ENCODE results near the gene SIGLEC8.
"Not testable (repeated sequence)": the region's sequence is repeated elsewhere in the genome, so short reads cannot be mapped to it uniquely, and the experiment has no call there.

Gene SIGLEC8

GRCh38 chr19:51458051-51458645 is at the start of gene SIGLEC8:
SIGLEC8 (minus strand) TSS chr19:51458454; CDS start chr19:51458387, 67 bp downstream.
- no peak for DNase-seq (ENCODE audit: low spot score)

- no peak for DNase-seq (ENCODE audit: low spot score)
These were observed 49.4 kb upstream of the SIGLEC8 start for GRCh38 chr19:51507640-51508058.

- DNase-seq (ENCODE audit: low spot score) = no peak
These were observed 48.9 kb upstream of the SIGLEC8 start for GRCh38 chr19:51507192-51507591.

- DNase-seq (ENCODE audit: low spot score) = no peak
These were observed 47.6 kb upstream of the SIGLEC8 start for GRCh38 chr19:51505904-51506303.

- DNase-seq (ENCODE audit: low spot score) = no peak
These were observed 45.6 kb upstream of the SIGLEC8 start for GRCh38 chr19:51503896-51504295.

- DNase-seq (ENCODE audit: low spot score) = no peak
These were observed 45.1 kb upstream of the SIGLEC8 start for GRCh38 chr19:51503286-51503817.

GRCh38 chr19:51501594-51502263 is 43.5 kb upstream of the SIGLEC8 start, which contains the start of gene SIGLEC12:
SIGLEC12 (minus strand) TSS chr19:51501800; CDS start chr19:51501733, 67 bp downstream.
- no peak for DNase-seq (ENCODE audit: low spot score)

GRCh38 chr19:51500931-51501330 is 42.7 kb upstream of the SIGLEC8 start:
- not testable (repeated sequence) for DNase-seq (ENCODE audit: low spot score)

GRCh38 chr19:51497666-51498065 is 39.4 kb upstream of the SIGLEC8 start:
- no peak for DNase-seq (ENCODE audit: low spot score)

- DNase-seq (ENCODE audit: low spot score) = no peak
These were observed 35.5 kb upstream of the SIGLEC8 start for GRCh38 chr19:51493776-51494175.

GRCh38 chr19:51491586-51491985 is 33.3 kb upstream of the SIGLEC8 start:
- DNase-seq (ENCODE audit: low spot score) = no peak

- no peak for DNase-seq (ENCODE audit: low spot score)
These were observed 32.4 kb upstream of the SIGLEC8 start for GRCh38 chr19:51490676-51491075.

GRCh38 chr19:51489113-51489512 is 30.9 kb upstream of the SIGLEC8 start:
- no peak for DNase-seq (ENCODE audit: low spot score)

- DNase-seq (ENCODE audit: low spot score) = no peak
These were observed 30.2 kb upstream of the SIGLEC8 start for GRCh38 chr19:51488491-51488890.

GRCh38 chr19:51485960-51486660 is 27.9 kb upstream of the SIGLEC8 start:
- DNase-seq (ENCODE audit: low spot score) = no peak

GRCh38 chr19:51480590-51480989 is 22.3 kb upstream of the SIGLEC8 start:
- no peak for DNase-seq (ENCODE audit: low spot score)

GRCh38 chr19:51479531-51480331 is 21.5 kb upstream of the SIGLEC8 start:
- no peak for DNase-seq (ENCODE audit: low spot score)

GRCh38 chr19:51478381-51479234 is 20.4 kb upstream of the SIGLEC8 start, which contains the start of gene CEACAM18:
CEACAM18 (plus strand) TSS chr19:51478539.
- DNase-seq (ENCODE audit: low spot score) = no peak

GRCh38 chr19:51477344-51477743 is 19.1 kb upstream of the SIGLEC8 start:
- DNase-seq (ENCODE audit: low spot score) = no peak

- no peak for DNase-seq (ENCODE audit: low spot score)
These were observed 17.9 kb upstream of the SIGLEC8 start for GRCh38 chr19:51476164-51476563.

Measured in CD4-positive, alpha-beta T cell treated with Interleukin-2 at 100 ng/mL for 4 hours (primary cell).